HepG2 (cell line): ENCODE measurements around the gene BDH2. TPM values are rescaled to one million over a fixed set of nuclear protein-coding genes. Genes with fewer than 3 reads are reported as not detected.
A peak's percentile ranks its signal among the peaks of the same experiment; 100 is the strongest.

Source experiments
- BRCA1 ChIP-seq: sonication (generic); formaldehyde crosslinking; IDR thresholded peaks from 2 replicates; pipeline ENCODE4 v1.4.0; 2020; ENCODE audit warnings: missing genetic modification reagents
- GTF2F1 ChIP-seq: fragments of 150-350 bp; IDR thresholded peaks from 2 replicates; pipeline ENCODE4 v1.6.1; 2014; ENCODE audit warnings: low read length
- HMG20A ChIP-seq: IDR thresholded peaks from 2 replicates; pipeline ENCODE4 v1.6.1; 2016; ENCODE audit warnings: borderline replicate concordance
- JUN ChIP-seq: sonication (generic); formaldehyde crosslinking; IDR thresholded peaks from 2 replicates; pipeline ENCODE4 v1.4.0; 2020; ENCODE audit warnings: mild to moderate bottlenecking, missing genetic modification reagents
- KAT7 ChIP-seq: IDR thresholded peaks from 2 replicates; pipeline ENCODE4 v1.6.1; 2018; ENCODE audit warnings: borderline replicate concordance, missing compliant biosample characterization
- KDM4B ChIP-seq: sonication (generic); formaldehyde crosslinking; IDR thresholded peaks from 2 replicates; pipeline ENCODE4 v1.4.0; 2020; ENCODE audit warnings: missing genetic modification reagents
- RARA ChIP-seq: IDR thresholded peaks from 2 replicates; pipeline ENCODE4 v1.6.1; 2016; ENCODE audit warnings: missing genetic modification reagents, missing compliant biosample characterization
- ZNF121 ChIP-seq: sonication (generic); formaldehyde crosslinking; IDR thresholded peaks from 2 replicates; pipeline ENCODE4 v1.5.0; 2020; ENCODE audit warnings: mild to moderate bottlenecking, missing genetic modification reagents
- ZNF124 ChIP-seq: sonication (generic); formaldehyde crosslinking; IDR thresholded peaks from 2 replicates; pipeline ENCODE4 v1.4.0; 2020; ENCODE audit warnings: missing genetic modification reagents
- ZNF569 ChIP-seq: sonication (generic); formaldehyde crosslinking; IDR thresholded peaks from 2 replicates; pipeline ENCODE4 v1.5.0; 2020; ENCODE audit warnings: mild to moderate bottlenecking, missing genetic modification reagents, moderate library complexity, borderline replicate concordance
- ZSCAN20 ChIP-seq: sonication (generic); formaldehyde crosslinking; IDR thresholded peaks from 2 replicates; pipeline ENCODE4 v1.4.0; 2020; ENCODE audit warnings: missing genetic modification reagents, mild to moderate bottlenecking, borderline replicate concordance
- polyA plus RNA-seq, 8 experiments: library from polyadenylated mRNA; depleted of rRNA in 3 of 8; stranded (reverse) in 7 of 8; unstranded in 1 of 8; fragments of >200 nt; fragmentation: Illumina TruSeq in 4 of 8; extraction: Trizol in 4 of 8; gene quantifications; 2 replicates each; pipeline versions ENCODE4 v1.2.1 to v1.2.3, GENCODE V29; 2011 to 2016; ENCODE audit warnings: low read depth in 4 of 8, missing spikeins in 1 of 8, mixed read lengths in 1 of 8; ENCODE audit not compliant: insufficient read depth in 1 of 8
- total RNA-seq, 5 experiments: library from RNA; depleted of rRNA; stranded (reverse); fragments of >200 nt; fragmentation: Illumina TruSeq; extraction: Trizol; gene quantifications; 2 replicates each; pipeline ENCODE4 v1.2.3, GENCODE V29; 2016; ENCODE audit warnings: low read depth in 1 of 5
- TF ChIP-seq, protein P1 (sequence below): sonication (generic); formaldehyde crosslinking; IDR thresholded peaks from 2 replicates; pipeline ENCODE4 v1.5.0; 2020; ENCODE audit warnings: mild to moderate bottlenecking, missing genetic modification reagents, borderline replicate concordance
- TF ChIP-seq, protein P2 (sequence below): sonication (generic); formaldehyde crosslinking; conservative IDR thresholded peaks from 2 replicates; pipeline ENCODE4 v1.4.0; 2020; ENCODE audit warnings: missing genetic modification reagents
- TF ChIP-seq, protein P3 (sequence below): sonication (generic); formaldehyde crosslinking; IDR thresholded peaks from 2 replicates; pipeline ENCODE4 v1.4.0; 2020; ENCODE audit warnings: missing genetic modification reagents
- TF ChIP-seq, protein P4 (sequence below): sonication (generic); formaldehyde crosslinking; IDR thresholded peaks from 2 replicates; pipeline ENCODE4 v1.9.0; 2022; ENCODE audit warnings: missing genetic modification reagents, mild to moderate bottlenecking, borderline replicate concordance
- TF ChIP-seq, protein P5 (sequence below): sonication (generic); formaldehyde crosslinking; IDR thresholded peaks from 2 replicates; pipeline ENCODE4 v1.8.1; 2023; ENCODE audit warnings: missing genetic modification reagents, inconsistent platforms, borderline replicate concordance

Gene BDH2
- total and polyA plus RNA-seq, 2 of the 13 experiments (the other 11 are each of a cell fraction or from before 2014, with no cell fraction given) = 34.8 to 46.2 TPM

DNA sequence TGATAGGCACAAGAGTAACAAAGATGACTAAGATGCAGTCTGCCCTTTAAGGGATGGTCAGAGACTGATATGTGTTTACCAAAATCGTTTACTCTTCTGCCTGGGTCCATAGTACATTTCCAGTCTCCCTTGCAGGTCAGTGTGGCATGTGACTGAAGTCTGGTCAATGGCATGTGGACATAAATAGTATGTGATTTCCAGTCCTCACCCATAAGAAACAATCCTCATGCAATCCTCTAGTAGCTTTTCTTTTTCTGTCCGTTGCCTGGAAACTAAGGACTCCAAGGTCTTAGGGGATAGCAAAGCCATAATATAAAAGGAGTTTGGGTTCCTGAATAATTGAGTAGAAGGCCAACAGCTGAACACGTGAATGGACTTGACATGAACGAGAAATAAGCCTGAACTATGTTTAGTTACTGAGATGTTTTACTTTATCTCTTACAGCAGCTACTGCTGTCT, 24.2 kb downstream of the BDH2 start (continued):
- TF ChIP-seq, protein P1, sequence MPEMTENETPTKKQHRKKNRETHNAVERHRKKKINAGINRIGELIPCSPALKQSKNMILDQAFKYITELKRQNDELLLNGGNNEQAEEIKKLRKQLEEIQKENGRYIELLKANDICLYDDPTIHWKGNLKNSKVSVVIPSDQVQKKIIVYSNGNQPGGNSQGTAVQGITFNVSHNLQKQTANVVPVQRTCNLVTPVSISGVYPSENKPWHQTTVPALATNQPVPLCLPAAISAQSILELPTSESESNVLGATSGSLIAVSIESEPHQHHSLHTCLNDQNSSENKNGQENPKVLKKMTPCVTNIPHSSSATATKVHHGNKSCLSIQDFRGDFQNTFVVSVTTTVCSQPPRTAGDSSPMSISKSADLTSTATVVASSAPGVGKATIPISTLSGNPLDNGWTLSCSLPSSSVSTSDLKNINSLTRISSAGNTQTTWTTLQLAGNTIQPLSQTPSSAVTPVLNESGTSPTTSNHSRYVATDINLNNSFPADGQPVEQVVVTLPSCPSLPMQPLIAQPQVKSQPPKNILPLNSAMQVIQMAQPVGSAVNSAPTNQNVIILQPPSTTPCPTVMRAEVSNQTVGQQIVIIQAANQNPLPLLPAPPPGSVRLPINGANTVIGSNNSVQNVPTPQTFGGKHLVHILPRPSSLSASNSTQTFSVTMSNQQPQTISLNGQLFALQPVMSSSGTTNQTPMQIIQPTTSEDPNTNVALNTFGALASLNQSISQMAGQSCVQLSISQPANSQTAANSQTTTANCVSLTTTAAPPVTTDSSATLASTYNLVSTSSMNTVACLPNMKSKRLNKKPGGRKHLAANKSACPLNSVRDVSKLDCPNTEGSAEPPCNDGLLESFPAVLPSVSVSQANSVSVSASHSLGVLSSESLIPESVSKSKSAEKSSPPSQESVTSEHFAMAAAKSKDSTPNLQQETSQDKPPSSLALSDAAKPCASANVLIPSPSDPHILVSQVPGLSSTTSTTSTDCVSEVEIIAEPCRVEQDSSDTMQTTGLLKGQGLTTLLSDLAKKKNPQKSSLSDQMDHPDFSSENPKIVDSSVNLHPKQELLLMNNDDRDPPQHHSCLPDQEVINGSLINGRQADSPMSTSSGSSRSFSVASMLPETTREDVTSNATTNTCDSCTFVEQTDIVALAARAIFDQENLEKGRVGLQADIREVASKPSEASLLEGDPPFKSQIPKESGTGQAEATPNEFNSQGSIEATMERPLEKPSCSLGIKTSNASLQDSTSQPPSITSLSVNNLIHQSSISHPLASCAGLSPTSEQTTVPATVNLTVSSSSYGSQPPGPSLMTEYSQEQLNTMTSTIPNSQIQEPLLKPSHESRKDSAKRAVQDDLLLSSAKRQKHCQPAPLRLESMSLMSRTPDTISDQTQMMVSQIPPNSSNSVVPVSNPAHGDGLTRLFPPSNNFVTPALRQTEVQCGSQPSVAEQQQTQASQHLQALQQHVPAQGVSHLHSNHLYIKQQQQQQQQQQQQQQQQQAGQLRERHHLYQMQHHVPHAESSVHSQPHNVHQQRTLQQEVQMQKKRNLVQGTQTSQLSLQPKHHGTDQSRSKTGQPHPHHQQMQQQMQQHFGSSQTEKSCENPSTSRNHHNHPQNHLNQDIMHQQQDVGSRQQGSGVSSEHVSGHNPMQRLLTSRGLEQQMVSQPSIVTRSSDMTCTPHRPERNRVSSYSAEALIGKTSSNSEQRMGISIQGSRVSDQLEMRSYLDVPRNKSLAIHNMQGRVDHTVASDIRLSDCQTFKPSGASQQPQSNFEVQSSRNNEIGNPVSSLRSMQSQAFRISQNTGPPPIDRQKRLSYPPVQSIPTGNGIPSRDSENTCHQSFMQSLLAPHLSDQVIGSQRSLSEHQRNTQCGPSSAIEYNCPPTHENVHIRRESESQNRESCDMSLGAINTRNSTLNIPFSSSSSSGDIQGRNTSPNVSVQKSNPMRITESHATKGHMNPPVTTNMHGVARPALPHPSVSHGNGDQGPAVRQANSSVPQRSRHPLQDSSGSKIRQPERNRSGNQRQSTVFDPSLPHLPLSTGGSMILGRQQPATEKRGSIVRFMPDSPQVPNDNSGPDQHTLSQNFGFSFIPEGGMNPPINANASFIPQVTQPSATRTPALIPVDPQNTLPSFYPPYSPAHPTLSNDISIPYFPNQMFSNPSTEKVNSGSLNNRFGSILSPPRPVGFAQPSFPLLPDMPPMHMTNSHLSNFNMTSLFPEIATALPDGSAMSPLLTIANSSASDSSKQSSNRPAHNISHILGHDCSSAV (CRISPR knock-in tag) = no peak
- TF ChIP-seq KAT7 (CRISPR knock-in tag) (no peak; the same call in 1 of the 2 replicates), ZSCAN20 (CRISPR knock-in tag) (no peak), RARA (CRISPR knock-in tag) (peak; percentile 79; the same call in 1 of the 2 replicates), KDM4B (no peak; the same call in 1 of the 2 replicates), BRCA1 (CRISPR knock-in tag) (0 out of 2 replicates have a peak, but pooled peaks have one; percentile 67), HMG20A (peak; percentile 90; the same call in 1 of the 2 replicates), GTF2F1 (peak; percentile 25; the same call in 1 of the 2 replicates), JUN (CRISPR knock-in tag) (0 out of 2 replicates have a peak, but pooled peaks have one; percentile 14), ZNF569 (CRISPR knock-in tag) (no peak), ZNF121 (CRISPR knock-in tag) (no peak), ZNF124 (CRISPR knock-in tag) (no peak)
- TF ChIP-seq, protein P2, sequence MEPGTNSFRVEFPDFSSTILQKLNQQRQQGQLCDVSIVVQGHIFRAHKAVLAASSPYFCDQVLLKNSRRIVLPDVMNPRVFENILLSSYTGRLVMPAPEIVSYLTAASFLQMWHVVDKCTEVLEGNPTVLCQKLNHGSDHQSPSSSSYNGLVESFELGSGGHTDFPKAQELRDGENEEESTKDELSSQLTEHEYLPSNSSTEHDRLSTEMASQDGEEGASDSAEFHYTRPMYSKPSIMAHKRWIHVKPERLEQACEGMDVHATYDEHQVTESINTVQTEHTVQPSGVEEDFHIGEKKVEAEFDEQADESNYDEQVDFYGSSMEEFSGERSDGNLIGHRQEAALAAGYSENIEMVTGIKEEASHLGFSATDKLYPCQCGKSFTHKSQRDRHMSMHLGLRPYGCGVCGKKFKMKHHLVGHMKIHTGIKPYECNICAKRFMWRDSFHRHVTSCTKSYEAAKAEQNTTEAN (CRISPR knock-in tag) = peak; percentile 82; the same call in 1 of the 2 replicates
- TF ChIP-seq, protein P3, sequence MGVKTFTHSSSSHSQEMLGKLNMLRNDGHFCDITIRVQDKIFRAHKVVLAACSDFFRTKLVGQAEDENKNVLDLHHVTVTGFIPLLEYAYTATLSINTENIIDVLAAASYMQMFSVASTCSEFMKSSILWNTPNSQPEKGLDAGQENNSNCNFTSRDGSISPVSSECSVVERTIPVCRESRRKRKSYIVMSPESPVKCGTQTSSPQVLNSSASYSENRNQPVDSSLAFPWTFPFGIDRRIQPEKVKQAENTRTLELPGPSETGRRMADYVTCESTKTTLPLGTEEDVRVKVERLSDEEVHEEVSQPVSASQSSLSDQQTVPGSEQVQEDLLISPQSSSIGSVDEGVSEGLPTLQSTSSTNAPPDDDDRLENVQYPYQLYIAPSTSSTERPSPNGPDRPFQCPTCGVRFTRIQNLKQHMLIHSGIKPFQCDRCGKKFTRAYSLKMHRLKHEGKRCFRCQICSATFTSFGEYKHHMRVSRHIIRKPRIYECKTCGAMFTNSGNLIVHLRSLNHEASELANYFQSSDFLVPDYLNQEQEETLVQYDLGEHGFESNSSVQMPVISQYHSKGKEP (CRISPR knock-in tag) = no peak
- TF ChIP-seq, protein P4, sequence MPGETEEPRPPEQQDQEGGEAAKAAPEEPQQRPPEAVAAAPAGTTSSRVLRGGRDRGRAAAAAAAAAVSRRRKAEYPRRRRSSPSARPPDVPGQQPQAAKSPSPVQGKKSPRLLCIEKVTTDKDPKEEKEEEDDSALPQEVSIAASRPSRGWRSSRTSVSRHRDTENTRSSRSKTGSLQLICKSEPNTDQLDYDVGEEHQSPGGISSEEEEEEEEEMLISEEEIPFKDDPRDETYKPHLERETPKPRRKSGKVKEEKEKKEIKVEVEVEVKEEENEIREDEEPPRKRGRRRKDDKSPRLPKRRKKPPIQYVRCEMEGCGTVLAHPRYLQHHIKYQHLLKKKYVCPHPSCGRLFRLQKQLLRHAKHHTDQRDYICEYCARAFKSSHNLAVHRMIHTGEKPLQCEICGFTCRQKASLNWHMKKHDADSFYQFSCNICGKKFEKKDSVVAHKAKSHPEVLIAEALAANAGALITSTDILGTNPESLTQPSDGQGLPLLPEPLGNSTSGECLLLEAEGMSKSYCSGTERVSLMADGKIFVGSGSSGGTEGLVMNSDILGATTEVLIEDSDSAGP = peak; percentile 85; the same call in 1 of the 2 replicates
- TF ChIP-seq, protein P5, sequence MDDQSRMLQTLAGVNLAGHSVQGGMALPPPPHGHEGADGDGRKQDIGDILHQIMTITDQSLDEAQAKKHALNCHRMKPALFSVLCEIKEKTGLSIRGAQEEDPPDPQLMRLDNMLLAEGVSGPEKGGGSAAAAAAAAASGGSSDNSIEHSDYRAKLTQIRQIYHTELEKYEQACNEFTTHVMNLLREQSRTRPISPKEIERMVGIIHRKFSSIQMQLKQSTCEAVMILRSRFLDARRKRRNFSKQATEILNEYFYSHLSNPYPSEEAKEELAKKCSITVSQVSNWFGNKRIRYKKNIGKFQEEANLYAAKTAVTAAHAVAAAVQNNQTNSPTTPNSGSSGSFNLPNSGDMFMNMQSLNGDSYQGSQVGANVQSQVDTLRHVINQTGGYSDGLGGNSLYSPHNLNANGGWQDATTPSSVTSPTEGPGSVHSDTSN (CRISPR knock-in tag) = no peak
